Retinal pigment epithelial cell (primary cell): Measurements from ENCODE around the gene TTC9B.
"Not testable (repeated sequence)": the region's sequence is repeated elsewhere in the genome, so short reads cannot be mapped to it uniquely, and the experiment has no call there.

Experiments
- DNase-seq: peaks from one replicate; pipeline ENCODE4 v3.0.0-alpha.2; 2010; ENCODE audit warnings: low read depth
- H3K4me3 ChIP-seq: 2 replicates; pipeline ENCODE4 v1.5.1; 2011; ENCODE audit warnings: mild to moderate bottlenecking, low read length, control low read depth, moderate library complexity
- CTCF ChIP-seq: conservative IDR thresholded peaks from 2 replicates; pipeline ENCODE4 v1.5.1; 2011; ENCODE audit warnings: low read depth, low read length, control low read depth, inconsistent platforms

The TTC9B gene

GRCh38 chr19:40220674-40221073 lies 2.5 kb upstream of the TTC9B start:
- TF ChIP-seq CTCF = no peak
- DNase-seq = no peak
- H3K4me3 ChIP-seq = no peak overlapping the region

- H3K4me3 ChIP-seq = peak overlapping the region; percentile 16
- TF ChIP-seq CTCF = no peak
- peak; percentile 48 for DNase-seq
These were observed 1.6 kb upstream of the TTC9B start for GRCh38 chr19:40219721-40220276.

- DNase-seq, H3K4me3 ChIP-seq: not testable (repeated sequence)
These were observed 845 bp upstream of the TTC9B start for GRCh38 chr19:40219029-40219428.

GRCh38 chr19:40217027-40217810 lies 965 bp downstream of the TTC9B start:
- TF ChIP-seq CTCF = peak; percentile 44
- no peak for DNase-seq
- no peak overlapping the region for H3K4me3 ChIP-seq

GRCh38 chr19:40216777-40217026 lies 1.5 kb downstream of the TTC9B start:
- TF ChIP-seq CTCF = no peak
- no peak overlapping the region for H3K4me3 ChIP-seq
- DNase-seq = no peak

GRCh38 chr19:40216013-40216776 lies 2.0 kb downstream of the TTC9B start:
- TF ChIP-seq CTCF = no peak
- DNase-seq = no peak
- H3K4me3 ChIP-seq = no peak overlapping the region

- H3K4me3 ChIP-seq = no peak overlapping the region
- no peak for DNase-seq
- no peak for TF ChIP-seq CTCF
These were observed 3.2 kb downstream of the TTC9B start for GRCh38 chr19:40214936-40215335.
